HG03521 (cell line): Measurements from ENCODE around the gene R3HDM2.

Source experiments
- ATAC-seq: cut with Tn5 transposase; IDR thresholded peaks from one replicate; pipeline ENCODE4 v1.9.1; 2021; ENCODE audit warnings: mild to moderate bottlenecking, moderate library complexity; ENCODE audit not compliant: unreplicated experiment

Gene R3HDM2

DNA sequence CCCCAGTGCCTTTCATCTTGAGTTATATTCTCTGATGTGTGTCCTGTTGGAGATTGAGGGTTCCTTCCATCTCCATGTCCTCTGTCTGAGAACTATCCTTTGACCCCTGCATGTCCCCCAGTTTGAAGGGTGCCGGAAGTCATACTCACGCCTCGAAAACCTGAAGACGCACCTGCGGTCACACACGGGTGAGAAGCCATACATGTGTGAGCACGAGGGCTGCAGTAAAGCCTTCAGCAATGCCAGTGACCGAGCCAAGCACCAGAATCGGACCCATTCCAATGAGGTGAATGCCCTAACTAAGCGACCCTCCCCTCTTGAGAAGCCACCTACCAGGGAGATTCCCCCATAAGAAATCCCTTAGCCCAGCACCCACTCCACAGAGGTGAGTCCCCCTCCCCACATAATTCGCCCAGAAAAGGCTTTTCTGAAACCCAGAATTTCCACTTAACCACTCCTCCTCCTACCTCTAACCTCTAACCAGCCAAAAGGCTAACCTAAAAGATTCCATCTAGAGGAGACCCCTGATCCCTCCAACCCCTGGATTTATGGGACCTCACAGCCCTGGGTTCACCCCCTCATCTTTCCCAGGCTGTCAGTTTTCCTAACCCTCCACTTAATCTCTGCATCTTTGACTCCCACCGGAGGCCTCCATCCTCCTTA, 36.5 kb upstream of the R3HDM2 start:
- no peak for ATAC-seq

DNA sequence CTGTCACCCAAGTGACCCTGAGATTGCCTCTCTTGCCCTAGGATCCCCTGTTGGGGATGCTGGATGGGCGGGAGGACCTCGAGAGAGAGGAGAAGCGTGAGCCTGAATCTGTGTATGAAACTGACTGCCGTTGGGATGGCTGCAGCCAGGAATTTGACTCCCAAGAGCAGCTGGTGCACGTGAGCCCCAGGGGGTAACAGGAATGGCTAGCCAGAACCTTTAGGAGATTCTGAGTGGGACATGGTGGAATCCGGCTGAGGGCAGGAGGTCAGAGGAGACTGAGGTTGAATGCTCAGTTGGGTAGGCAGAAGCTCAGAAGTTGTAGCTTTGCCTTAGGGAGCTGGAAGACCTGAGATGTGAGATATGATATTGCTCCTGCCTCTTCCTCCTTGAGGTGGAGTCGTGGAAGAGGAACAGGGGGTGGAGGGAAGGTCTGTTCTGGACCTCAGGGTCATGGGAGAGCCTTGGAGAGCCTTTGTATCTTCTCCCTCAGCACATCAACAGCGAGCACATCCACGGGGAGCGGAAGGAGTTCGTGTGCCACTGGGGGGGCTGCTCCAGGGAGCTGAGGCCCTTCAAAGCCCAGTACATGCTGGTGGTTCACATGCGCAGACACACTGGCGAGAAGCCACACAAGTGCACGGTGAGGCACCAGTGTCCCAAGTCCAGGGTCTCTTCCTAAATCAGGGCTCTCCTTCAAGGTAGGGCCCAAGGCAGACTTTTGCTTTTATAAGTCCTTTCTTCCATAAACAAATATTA, 35.1 kb upstream of the R3HDM2 start:
- no peak for ATAC-seq

DNA sequence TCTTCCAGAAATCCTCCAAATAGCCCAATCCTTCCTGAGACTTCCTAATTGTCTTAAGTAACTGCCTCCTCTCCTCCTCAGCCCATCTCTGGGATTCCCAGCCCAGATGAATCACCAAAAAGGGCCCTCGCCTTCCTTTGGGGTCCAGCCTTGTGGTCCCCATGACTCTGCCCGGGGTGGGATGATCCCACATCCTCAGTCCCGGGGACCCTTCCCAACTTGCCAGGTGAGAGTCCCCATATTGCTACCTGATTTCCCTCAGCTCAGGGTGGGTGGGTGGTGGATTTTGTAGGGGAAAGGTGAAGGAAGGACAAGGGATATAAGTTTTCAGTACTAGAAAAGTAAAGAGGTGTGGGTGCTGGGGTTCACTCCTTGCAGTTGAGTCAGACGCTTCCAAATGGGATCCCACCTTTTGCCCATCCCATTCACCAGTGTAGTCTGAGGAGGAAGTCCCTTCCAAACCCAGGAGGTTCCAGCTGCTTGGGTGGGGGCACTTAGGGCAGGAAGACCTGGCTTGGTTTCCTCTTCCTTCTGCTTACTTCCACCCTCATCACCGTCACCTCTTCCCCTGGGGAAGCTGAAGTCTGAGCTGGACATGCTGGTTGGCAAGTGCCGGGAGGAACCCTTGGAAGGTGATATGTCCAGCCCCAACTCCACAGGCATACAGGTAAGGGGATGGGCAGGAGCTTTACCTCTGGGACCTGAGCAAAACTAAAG, 34.3 kb upstream of the R3HDM2 start:
- ATAC-seq = no peak

DNA sequence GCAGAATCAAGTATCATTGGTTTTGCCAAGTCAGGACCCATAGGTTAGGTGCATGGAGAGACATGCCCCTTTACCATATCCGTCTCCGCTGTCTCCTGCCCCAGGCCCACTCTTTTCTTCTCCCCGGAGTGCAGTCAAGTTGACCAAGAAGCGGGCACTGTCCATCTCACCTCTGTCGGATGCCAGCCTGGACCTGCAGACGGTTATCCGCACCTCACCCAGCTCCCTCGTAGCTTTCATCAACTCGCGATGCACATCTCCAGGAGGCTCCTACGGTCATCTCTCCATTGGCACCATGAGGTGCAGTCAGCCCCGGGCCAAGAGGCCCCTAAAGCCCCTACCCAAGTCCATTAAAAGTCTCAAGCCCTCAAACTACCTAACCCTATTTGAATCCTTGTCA, 33.7 kb upstream of the R3HDM2 start:
- ATAC-seq = no peak

DNA sequence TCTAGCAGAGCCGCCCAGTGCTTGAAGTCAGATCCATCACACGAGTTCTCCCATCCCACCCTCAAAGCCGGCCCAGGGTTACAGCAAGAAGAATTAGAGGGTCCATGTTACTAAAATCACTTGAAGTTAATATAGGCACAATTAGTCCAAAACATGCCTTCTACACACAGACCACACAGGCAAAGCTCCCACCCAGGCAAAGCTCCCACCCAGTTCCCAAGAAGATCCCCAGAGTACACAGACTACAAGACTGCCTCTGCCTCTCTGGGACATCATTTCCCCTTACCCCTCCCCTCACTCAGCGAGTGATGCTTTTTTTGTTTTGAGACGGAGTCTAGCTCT, 32.0 kb upstream of the R3HDM2 start:
- ATAC-seq = no peak

DNA sequence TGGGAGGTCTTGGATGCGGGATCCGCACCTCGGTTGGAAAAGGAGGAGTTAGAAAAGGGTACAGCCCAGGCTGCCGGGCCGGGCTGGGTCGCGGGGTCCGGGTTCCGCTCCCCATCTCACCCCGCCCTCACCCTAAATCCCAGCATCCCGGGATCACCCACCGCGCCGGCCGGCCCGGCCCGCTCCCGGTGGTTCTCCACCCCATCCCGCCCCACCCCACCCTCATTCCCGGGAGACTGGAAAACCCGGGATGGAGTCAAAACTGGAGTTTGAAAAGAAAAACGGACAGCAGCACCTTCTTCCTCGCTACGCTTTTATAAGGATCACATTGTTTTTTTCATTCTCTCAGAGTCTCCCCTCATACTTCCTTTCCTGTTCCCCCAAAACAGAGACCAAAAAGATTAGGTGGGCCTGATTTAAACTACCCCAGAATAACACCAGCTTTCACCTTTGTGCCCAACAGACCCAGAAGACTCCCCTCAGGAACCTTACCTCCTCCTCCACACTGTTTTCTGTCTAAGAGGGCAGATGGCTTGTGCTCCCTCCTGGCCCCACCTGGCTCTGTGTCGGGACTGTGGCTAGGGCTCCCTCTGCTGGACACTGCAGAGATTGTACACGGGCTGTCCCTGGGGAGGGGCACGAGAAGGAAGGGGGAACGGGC, 31.5 kb upstream of the R3HDM2 start:
- ATAC-seq = peak; percentile 64

DNA sequence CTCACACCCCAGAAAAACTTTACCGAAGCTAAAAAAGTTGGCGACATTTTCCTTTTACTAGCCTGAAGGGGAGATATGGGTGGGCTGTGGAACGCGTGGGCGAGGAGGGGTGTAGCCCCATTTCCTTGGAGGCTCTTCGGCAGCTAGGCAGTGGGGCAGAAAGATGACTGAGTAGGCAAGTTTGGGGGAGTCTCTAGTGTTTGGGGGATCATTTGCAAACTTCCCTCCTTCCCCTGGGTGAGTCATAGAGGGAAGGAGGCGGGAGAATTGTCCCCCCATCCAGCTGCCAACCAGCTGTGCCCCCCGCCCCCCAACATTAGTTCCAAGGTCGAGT, 31.0 kb upstream of the R3HDM2 start:
- no peak for ATAC-seq

DNA sequence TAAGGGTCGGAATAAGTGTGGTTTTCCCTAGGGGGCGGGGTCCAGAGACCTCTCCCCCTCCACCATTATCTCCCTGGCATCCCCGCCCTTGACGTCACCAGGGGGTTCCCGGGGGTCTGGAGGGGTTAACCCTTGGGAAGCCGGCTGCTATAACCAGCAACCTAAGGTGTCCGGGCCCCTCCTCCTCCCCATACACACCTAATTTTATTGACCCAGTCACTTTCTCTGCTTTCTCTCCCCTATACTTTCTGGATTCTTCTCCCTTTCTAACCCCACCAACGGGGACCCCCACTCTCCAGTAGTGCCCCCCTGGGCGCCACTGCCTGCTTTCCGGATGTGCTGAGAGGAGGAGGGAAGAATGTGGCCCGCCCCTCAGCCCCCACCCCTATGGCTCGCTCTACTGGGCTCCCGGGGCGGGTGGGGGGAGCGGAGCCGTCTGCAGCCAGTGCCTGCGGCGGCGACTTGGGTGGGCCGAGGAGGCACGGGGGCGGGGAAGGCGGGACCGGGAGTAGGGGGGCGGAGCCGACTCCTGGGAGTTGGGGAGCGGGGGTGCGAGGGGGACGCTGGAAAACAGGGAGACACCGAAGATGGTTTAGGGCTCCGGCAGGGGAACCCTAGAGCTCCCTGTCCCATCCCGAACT, 30.6 kb upstream of the R3HDM2 start:
- no peak for ATAC-seq

DNA sequence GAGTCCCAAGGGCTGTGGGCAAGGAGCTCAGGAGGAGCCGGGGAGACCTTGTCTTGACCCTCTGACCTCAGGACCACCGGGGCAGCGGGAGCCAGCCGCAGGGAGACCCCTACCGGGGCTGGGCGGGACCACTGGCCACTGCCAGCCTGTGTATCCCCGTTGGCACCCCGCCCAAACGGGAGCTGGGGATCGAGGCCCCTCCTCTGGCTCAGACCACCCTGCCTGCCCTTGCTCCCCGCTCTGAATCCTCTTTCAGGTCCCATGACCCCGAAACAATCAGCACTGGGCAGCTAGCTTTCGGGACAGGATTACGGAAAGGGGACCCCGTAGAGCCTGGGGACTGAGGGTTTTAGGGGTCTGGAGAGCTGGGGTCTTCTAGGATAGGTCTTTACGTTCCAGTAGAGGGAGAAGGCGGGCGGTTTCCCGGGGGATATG, 30.0 kb upstream of the R3HDM2 start:
- no peak for ATAC-seq

DNA sequence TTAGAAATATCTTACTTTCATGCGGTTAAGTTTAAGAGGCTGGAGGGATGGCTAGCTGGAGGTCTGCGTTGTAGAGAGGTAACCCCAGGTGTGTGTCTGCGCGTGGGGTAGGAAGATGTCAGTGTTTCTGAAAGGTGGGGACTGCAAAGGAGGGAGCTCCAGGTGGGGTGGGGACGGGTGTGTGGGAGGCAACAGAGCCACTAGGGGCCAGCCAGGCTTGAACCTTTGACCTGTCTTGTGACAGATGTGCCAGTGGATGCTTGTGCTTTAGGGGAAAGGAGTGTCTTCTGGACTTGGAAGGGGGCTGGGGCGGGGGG, 29.6 kb upstream of the R3HDM2 start:
- ATAC-seq = no peak

DNA sequence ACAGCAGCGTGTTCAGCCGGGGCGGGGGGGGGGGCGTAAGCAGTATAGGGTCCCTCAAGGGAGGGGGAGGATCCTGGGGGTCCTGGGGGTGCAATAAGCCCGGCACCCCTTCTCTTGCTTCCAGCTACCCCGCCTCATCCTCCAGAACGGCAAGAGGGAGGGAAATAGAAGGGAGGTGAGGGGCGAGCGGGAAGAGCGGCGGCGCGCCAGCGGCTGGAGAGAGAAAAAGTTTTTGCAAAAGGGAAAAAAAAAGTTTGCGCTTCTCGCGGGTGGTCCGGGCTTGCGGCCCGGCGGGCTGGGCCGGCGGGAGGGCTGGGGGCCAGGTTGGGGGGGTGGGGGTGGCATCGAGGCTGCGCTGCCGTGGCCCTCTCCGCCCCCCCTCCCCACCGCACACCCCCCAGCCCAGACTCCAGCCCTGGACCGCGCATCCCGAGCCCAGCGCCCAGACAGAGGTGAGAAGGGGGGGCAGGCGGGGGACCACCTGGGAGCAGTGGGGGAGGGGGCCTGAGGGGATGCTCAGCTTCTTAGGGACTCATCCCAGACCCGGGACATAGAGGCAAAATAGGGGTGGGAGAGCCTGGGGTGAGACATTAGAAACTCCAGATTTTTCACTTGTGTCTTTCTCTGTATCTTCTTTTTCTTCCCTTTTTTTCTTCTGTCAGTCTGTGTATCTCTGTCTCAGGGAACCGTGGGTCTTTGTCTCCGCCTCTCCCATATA, 29.1 kb upstream of the R3HDM2 start, which contains the start of gene GLI1:
Gene GLI1 (plus strand): TSS at position 36 of the 718 bp plus-strand sequence. CDS start 3,907 bp downstream, outside the sequence.
- ATAC-seq = no peak

DNA sequence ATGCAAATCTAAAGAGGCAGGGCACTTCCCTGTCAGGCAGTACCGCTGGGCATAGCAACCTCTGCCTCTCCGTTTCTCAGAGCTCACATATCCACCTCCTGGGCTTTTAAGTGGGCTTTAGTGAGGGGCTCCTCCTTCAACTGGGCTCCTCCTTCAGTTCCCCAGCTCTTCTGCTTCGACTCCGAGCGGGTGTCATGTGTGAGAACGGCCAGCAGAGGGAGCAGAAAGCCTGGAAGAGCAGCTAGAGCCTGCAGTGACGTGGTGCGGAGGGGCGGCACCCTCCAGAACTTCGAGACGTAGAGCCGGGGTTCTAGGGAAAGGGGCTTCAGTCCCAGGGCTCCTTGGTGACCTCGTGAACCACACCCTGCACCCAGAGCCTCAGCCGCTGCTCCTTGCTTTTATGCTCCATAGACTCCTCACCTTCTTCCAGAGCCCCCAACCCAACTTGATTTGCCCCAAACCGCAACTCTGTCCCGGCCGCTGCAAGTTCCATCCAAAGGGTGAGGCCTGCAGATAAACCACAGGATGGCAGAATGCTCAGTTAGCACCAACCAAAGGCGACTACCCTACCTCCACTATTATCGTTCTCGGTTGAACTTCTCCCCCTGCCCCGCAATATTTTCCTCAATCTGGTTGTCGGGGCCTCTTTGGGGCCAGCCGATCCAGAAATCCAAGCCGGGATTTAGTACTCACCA, 28.4 kb upstream of the R3HDM2 start:
- ATAC-seq = peak; percentile 58

DNA sequence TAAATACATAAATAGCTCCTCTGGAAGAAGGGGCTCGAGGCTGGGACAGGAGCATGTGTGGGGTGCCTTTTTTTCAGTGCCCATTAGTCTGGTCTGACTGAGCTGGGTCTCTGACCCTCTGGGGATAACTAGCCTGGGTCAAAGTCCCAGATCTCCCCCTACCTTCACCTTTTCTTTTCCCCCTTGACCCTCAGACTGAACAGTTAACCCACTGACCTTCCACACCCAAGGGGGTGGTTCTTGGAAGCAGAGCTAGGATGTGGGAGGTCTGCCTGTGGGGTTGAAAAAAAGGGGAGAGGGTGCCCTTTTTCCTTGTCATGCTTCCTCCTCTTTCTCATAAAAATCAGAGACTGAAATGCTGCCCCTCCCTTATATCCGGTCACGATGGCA, 27.8 kb upstream of the R3HDM2 start:
- ATAC-seq = no peak

DNA sequence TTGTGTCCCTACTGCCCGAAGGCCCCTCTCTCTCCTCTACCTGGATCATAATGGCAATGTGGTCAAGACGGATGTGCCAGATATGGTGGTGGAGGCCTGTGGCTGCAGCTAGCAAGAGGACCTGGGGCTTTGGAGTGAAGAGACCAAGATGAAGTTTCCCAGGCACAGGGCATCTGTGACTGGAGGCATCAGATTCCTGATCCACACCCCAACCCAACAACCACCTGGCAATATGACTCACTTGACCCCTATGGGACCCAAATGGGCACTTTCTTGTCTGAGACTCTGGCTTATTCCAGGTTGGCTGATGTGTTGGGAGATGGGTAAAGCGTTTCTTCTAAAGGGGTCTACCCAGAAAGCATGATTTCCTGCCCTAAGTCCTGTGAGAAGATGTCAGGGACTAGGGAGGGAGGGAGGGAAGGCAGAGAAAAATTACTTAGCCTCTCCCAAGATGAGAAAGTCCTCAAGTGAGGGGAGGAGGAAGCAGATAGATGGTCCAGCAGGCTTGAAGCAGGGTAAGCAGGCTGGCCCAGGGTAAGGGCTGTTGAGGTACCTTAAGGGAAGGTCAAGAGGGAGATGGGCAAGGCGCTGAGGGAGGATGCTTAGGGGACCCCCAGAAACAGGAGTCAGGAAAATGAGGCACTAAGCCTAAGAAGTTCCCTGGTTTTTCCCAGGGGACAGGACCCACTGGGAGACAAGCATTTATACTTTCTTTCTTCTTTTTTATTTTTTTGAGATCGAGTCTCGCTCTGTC, 26.1 kb upstream of the R3HDM2 start:
- no peak for ATAC-seq

DNA sequence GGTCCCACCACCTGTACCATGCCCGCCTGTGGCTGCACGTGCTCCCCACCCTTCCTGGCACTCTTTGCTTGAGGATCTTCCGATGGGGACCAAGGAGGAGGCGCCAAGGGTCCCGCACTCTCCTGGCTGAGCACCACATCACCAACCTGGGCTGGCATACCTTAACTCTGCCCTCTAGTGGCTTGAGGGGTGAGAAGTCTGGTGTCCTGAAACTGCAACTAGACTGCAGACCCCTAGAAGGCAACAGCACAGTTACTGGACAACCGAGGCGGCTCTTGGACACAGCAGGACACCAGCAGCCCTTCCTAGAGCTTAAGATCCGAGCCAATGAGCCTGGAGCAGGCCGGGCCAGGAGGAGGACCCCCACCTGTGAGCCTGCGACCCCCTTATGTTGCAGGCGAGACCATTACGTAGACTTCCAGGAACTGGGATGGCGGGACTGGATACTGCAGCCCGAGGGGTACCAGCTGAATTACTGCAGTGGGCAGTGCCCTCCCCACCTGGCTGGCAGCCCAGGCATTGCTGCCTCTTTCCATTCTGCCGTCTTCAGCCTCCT, 25.4 kb upstream of the R3HDM2 start:
- ATAC-seq = no peak

DNA sequence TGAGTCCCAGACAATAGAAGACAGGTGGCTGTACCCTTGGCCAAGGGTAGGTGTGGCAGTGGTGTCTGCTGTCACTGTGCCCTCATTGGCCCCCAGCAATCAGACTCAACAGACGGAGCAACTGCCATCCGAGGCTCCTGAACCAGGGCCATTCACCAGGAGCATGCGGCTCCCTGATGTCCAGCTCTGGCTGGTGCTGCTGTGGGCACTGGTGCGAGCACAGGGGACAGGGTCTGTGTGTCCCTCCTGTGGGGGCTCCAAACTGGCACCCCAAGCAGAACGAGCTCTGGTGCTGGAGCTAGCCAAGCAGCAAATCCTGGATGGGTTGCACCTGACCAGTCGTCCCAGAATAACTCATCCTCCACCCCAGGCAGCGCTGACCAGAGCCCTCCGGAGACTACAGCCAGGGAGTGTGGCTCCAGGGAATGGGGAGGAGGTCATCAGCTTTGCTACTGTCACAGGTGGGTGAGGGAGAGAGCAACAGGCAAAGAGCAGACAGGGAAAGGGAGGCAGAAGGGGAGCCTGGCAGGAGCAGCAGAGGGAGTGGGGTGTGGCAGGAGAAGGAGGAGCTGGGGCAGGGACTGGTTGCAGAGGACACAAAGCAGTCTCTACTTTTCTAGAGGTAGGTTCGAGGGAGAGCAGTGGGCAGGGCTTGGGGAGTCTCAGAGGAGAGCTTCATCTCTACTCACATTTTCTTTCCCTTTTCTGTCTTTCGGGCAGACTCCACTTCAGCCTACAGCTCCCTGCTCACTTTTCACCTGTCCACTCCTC, 24.7 kb upstream of the R3HDM2 start:
- no peak for ATAC-seq

DNA sequence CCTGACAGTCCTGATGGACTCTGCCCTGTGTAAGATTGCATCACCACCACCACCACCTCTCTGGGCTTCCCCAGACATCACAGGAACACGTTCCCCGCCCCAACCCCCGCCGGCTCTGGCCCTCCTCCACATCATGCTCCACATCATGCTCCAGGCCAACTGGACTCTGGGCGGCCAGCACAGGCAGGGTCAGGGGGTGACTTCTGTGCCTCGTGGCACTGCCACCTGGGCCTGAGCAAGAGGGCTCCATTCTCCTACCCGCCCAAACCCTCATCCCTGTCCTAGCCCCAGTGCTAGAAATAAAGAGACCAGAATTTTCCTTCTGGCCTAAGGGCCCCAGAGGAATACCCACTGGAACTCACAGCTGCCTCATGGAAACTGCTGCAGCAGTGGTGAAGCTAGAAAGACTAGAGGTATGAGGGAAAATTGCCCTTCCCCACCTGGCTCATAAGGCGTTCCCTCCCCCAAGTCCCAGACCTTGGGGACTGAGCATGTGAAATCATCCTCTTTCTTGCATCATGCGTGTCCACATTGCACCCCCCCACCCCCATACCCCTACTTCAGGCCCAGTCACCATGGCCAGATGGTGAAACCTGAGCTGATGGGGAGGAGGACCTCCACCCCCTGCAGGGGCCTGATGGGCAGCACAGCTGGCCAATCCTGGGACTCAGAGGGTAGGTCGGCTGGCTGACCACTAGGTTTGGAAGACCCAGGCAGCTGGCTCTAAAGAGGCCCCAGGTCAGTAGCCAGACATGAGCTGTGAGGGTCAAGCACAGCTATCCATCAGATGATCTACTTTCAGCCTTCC, 23.9 kb upstream of the R3HDM2 start, which contains the start of gene INHBE:
Gene INHBE (plus strand): TSS at position 742 of the 808 bp plus-strand sequence. CDS start 230 bp downstream, outside the sequence.
- no peak for ATAC-seq
